HG03432 (cell line): ENCODE measurements around the gene MTO1.
"Not testable (repeated sequence)": the region's sequence is repeated elsewhere in the genome, so short reads cannot be mapped to it uniquely, and the experiment has no call there.

Source experiments
- ATAC-seq: cut with Tn5 transposase; IDR thresholded peaks from one replicate; pipeline ENCODE4 v1.9.1; 2021; ENCODE audit warnings: mild to moderate bottlenecking, moderate library complexity; ENCODE audit not compliant: unreplicated experiment

The MTO1 gene

DNA sequence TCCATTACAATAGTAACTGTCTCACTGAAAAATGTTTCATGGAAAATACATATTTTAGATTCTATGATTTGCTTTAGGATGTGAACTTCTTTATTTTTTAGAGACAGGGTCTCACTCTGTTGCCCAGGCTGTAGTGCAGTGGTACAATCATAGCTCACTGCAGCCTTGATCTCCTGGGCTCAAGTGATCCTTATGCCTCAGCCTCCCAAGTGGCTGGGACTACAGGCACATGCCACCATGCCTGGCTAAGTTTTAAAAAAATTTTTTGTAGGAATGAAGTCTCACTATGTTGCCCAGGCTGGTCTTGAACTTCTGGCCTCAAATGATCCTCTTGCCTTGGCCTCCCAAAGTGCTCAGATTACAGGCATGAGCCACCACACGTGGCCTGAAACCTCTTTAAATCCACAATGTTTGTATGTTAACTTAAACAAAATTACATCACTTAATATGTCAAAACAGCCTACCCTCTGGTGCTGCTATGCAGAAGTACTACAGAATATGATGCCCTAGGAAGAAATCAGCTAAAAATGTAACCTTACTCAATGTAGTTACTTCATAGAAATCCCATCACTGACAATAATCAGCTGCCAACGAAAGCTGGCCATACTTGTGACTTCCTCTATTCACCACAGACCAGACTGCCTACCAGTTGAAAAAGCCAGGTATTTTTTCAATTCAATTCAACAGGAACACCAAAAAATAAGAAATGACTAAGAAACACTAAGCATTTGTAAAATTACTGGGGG lies 41.7 kb downstream of the MTO1 start:
- ATAC-seq: no peak

DNA sequence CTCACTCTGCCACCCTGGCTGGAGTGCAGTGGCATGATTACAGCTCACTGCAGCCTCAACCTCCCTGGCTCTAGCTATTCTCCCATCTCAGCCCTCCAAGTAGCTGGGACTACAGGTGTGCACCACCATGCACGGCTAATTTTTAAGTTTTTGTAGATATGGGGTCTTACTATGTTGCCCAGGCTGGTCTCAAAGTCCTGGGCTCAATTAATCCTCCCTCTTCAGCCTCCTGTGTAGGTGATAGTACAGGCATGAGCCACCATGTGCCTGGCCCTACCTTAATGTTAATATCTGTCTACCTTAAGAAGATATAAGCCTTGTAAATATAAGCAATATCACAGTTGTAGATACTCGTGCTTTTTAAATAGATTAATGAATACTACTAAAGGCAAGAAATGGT lies 42.6 kb downstream of the MTO1 start:
- ATAC-seq: no peak

DNA sequence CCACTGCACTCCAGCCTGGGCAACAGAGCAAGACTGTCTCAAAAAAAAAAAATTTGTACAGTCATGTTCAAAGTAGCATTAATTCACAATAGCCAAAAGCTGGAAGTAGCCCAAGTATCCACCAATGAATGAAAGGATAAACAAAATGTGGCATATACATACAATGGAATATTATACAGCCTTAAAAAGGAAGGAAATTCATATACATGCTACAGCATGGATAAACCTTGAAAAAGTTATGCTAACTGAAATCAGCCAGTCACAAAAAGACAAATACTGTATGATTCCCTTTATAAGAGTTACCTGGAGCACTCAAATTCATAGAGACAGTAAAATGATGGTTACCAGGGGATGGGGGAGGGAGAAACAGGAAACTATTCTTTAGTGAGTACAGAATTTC lies 43.6 kb downstream of the MTO1 start:
- ATAC-seq: no peak

DNA sequence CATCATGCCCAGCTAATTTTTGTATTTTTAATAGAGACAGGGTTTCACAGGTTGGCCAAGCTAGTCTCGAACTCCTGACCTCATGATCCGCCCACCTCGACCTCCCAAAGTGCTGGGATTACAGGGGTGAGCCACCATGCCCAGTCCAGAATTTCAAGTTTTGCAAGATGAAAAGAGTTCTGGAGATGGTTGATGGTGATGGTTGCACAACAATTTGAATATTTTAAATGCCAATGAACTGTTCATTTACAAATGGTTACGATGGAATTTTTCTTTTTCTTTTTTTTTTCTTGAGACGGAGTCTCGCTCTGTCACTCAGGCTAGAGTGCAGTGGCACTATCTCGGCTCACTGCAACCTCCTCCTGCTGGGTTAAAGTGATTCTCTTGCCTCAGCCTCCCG lies 44.2 kb downstream of the MTO1 start:
- not testable (repeated sequence) for ATAC-seq

DNA sequence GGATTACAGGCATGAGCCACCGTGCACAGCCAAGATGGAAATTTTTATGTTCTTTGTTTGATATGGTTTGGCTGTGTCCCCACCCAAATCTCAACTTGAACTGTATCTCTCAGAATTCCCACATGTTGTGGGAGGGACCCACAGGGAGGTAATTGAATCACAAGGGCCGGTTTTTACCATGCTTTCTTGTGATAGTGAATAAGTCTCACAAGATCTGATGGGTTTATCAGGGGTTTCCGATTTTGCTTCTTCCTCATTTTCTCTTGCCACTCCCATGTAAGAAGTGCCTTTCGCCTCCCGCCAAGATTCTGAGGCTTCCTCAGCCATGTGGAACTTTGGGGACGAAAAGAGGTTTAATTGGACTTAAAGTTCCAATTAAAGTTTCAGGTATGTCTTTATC lies 44.7 kb downstream of the MTO1 start:
- no peak for ATAC-seq

DNA sequence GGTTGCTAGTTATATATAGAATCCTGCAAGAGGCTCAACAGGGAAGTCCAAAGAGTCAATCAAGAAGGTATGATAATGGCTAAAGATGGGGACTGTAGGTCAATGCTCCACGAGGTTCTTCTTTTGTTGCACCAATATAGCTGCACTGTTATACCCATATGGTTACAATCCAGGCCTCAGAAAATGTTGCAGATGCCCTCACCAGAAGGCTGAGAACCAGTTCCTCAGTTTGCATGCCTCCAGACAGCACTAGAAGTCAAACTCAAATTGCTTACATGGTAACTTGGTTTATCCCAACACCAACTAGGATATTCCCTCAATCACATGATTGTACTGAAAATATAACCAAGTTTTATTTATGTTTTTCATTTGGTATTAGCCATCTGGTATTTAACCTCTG lies 47.2 kb downstream of the MTO1 start:
- ATAC-seq: no peak

DNA sequence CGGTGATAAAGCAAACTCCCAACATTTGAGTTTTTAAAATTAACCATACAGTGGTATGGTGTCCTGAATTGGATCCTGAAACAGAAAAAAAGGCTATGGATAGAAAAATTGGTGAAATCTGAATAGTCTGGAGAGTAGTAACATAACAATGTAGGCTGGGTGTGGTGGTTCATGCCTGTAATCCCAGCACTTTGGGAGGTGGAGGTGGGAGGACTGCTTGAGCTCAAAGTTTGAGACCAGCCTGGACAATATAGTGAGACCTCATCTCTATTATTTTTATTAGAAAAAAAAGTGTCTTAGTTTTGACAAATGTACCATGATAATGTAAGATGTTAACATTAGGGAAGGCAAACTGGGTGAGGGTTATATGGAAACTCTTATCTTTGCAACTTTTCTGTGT lies 48.3 kb downstream of the MTO1 start:
- ATAC-seq: no peak

DNA sequence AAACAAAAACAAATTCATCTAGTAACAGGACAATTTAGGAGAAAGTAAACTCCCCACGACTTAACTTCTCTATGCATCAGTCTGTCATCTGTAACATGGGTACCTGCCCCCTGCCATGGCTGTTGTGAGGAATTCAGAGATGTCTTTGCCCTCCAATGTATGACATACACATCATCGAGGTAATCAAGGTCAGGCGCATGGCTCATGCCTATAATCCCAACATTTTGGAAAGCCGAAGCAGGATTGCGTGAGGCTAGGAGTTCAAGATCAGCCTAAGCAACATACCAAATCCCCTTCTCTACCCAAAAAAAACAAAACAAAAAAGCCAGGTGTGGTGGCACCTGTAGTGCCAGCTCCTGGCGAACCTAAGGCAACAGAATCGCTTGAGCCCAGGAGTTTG lies 50.3 kb downstream of the MTO1 start:
- ATAC-seq: no peak

DNA sequence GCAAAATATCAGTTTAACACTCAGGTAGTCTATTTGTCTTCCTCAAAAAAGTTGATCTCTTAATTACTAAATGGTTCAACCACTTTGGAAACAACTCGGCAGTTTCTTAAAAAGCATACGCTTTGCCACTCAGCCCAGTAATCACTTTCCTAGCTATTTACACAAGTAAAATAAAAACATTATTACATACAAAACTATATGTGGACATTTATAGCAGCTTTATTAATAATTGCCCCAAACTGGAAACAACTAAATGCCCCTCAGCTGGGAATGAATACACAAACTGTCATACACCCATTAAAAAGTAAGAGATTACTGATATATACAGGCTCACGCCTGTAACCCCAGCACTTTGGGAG lies 51.9 kb downstream of the MTO1 start:
- ATAC-seq: no peak

DNA sequence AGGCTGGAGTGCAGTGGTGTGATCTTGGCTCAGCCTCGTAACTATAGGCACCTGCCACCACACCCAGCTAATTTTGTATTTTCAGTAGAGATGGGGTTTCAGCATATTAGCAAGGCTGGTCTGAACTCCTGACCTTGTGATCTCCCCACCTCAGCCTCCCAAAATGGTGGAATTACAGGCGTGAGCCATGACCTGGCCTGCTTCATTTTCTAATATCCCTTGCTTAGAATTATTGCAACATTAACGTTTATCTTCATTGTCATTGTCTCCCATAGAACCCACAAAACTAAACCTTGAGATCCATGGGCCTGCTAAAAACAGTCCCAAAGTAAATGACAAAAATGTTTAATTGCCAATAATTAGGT lies 53.2 kb downstream of the MTO1 start:
- peak; percentile 25 for ATAC-seq

DNA sequence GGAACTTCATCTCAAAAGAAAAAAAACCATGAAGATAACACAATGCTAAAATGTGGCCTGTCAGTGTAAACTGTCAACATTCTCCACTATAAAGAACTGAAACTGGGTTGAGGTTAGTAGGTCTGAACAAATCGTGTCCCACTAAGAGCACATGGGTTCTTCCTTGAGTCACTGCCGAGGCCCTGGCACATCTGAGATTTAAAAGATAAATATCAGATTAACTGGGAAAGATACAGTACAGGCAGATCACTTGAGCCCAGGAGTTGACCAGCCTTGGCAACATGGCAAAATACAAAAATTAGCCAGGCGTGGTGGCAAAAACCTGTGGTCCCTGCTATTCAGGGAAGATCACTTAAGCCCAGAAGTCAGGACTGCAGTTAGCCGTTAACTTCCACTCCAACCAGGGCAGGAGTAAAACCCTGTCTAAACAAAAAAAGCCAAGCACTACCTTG lies 53.7 kb downstream of the MTO1 start:
- ATAC-seq: peak; percentile 39

DNA sequence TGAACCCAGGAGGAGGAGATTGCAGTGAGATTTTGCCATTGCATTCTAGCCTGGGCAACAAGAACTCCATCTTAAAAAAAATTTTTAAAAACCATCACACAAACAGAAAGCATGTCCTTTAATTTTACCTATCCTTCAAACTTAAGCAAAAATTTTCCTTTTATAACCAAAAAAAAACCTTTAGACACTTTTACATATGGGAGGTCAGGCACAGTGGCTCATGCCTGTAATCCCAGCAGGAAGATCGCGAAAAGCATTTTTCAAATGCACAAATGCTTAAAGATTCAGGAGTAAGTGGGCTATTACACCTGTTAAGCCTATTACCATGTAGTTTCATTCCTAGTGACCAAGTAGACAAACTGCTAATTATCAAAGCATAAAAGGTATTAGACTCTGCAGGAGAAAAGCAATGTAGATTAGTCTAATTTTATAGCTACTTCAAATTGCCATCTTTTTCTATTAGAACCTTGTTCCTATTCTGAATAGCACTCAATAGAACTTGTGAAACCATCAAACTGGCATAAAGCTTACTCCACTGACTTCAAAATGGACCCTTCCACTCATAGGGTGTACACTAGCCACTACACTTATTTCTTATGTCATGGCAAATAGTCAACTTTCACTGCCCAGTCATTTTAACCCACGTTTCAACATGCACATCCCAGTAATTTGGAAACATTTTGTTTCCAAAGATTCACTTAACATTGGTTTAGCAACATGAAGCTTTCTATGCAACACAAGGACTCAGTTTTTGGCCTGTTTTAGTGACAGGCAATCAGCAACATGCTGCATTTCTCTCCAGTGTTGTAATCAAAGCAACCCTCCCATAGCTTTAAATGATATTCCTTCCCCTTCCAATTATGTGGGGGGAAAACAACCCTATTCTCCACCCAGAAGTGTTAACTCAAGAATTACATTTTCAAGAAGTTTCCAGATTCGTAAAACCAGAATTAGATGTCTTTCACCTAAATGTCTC lies 55.3 kb downstream of the MTO1 start:
- no peak for ATAC-seq

DNA sequence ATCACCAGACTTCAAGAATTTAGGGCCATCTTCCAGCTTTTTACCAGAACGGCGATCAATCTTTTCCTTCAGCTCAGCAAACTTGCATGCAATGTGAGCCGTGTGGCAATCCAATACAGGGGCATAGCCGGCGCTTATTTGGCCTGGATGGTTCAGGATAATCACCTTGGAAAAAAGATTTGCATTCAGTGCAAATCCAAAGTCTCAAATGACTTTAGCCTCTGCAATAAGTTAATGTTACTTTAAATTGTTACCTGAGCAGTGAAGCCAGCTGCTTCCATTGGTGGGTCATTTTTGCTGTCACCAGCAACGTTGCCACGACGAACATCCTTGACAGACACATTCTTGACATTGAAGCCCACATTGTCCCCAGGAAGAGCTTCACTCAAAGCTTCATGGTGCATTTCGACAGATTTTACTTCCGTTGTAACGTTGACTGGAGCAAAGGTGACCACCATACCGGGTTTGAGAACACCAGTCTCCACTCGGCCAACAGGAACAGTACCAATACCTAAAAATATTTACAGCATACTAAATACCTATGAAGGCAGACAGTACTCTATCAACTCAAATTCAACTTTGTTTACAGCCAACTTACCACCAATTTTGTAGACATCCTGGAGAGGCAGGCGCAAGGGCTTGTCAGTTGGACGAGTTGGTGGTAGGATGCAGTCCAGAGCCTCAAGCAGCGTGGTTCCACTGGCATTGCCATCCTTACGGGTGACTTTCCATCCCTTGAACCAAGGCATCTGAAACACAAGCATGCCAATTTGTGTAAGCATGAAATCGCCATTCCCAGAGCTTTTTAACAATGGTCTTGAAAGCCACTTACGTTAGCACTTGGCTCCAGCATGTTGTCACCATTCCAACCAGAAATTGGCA lies 56.8 kb downstream of the MTO1 start:
- not testable (repeated sequence) for ATAC-seq

DNA sequence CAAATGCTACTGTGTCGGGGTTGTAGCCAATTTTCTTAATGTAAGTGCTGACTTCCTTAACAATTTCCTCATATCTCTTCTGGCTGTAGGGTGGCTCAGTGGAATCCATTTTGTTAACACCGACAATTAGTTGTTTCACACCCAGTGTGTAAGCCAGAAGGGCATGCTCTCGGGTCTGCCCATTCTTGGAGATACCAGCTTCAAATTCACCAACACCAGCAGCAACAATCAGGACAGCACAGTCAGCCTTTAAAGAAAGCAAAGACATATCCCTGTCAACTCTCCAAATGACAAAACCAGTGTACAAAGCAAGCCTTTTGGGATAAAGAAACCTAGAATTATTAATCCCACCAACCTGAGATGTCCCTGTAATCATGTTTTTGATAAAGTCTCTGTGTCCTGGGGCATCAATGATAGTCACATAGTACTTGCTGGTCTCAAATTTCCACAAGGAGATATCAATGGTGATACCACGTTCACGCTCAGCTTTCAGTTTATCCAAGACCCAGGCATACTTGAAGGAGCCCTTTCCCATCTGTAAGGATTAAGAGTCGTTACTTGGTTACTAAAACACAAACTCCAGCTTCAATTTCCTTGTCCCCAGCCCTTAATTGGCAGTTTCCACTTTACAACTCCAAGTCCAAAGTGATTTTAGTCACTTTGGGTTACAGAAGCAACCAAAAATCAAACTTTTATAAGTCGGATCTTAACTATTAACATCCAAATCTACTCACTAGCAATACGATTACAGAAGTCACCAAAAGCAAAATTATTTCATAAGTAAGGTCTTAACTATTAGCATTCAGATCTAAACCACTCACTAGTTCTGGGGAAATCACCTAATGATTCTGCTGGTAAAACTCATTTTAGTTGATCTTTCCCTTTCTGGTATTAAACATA lies 57.7 kb downstream of the MTO1 start:
- not testable (repeated sequence) for ATAC-seq

DNA sequence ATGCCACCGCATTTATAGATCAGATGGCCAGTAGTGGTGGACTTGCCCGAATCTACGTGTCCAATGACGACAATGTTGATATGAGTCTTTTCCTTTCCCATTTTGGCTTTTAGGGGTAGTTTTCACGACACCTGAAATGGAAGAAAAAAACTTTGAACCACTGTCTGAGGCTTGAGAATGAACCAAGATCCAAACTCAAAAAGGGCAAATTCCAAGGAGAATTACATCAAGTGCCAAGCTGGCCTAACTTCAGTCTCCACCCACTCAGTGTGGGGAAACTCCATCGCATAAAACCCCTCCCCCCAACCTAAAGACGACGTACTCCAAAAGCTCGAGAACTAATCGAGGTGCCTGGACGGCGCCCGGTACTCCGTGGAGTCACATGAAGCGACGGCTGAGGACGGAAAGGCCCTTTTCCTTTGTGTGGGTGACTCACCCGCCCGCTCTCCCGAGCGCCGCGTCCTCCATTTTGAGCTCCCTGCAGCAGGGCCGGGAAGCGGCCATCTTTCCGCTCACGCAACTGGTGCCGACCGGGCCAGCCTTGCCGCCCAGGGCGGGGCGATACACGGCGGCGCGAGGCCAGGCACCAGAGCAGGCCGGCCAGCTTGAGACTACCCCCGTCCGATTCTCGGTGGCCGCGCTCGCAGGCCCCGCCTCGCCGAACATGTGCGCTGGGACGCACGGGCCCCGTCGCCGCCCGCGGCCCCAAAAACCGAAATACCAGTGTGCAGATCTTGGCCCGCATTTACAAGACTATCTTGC lies 58.6 kb downstream of the MTO1 start:
- peak; percentile 15 for ATAC-seq

DNA sequence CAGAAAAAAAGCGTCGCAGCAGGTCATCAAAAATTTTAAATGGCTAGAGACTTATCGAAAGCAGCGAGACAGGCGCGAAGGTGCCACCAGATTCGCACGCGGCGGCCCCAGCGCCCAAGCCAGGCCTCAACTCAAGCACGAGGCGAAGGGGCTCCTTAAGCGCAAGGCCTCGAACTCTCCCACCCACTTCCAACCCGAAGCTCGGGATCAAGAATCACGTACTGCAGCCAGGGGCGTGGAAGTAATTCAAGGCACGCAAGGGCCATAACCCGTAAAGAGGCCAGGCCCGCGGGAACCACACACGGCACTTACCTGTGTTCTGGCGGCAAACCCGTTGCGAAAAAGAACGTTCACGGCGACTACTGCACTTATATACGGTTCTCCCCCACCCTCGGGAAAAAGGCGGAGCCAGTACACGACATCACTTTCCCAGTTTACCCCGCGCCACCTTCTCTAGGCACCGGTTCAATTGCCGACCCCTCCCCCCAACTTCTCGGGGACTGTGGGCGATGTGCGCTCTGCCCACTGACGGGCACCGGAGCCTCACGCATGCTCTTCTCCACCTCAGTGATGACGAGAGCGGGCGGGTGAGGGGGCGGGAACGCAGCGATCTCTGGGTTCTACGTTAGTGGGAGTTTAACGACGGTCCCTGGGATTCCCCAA lies 59.3 kb downstream of the MTO1 start, which contains the start of gene EEF1A1:
Gene EEF1A1 (minus strand): TSS at position 345 of the 663 bp plus-strand sequence. CDS start 1,006 bp downstream, outside the sequence.
- ATAC-seq: peak; percentile 65

DNA sequence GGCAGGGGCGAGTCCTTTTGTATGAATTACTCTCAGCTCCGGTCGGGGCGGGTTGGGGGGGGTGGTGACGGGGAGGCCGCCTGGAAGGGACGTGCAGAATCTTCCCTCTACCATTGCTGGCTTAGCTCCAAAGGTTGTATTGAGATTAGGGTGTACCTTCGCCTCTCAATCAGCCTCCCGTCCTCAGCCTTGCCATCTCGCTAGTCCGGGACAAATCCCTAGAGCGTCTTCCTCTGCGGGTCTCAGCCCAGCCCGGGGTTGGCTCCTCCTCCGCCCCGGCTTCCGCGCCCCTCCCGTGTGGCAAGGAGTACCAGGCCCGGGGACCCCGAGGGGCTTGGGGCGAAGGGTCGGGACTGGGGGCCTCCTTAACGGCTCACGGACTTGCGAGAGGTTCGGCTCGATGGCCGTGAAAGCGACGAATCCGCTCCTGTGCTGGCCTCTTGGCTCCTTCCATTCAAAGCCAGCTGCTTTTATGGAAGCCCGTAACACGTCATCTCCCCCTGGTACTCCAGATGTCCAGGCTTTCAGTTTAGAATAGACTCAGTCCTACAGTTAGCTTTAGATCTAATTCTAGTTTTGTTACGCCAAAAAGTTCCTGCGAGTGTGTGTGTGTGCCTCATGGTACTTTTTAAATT lies 59.9 kb downstream of the MTO1 start:
- peak; percentile 43 for ATAC-seq

DNA sequence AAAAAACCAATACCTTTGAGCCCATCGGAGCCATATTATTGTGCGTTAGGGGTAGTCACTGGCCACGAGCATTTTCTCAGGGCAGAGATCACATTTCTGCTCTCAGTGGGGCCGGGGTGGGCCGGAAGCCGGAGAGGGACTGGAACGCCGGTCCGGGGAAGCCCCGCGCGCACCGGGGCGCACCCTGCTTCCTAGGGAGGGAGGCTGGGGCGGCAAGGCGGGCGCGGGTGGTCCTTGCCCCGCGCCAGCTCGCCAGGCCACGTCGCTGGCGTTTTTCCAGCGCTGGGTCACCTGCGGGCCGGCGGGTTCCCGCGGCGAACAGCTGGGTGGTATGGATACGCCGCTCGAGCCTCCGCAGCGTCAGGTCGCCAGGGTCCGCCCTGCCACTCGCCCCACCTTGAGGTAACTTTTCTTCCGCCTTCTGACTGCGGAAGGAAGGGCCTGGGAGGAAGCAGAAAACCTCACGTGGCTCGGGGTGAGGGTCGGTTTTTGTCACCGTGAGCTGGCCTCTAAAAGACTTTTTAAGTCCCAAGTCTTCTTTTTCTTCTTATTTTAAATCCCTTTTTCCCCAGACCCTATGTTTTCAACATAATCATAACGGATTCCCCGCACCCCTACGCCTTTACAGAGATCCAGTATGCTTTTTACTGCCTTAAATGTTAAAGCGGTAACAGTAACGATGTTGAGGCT lies 62.0 kb downstream of the MTO1 start:
- peak; percentile 55 for ATAC-seq
